Adrenal gland (tissue), 19 donors: ENCODE measurements around the gene ASB18. TPM values are rescaled to one million over a fixed set of nuclear protein-coding genes. Genes with fewer than 3 reads are reported as not detected.

Source experiments
- DNase-seq, 7 donors: peaks; one replicate each; pipeline ENCODE4 v3.0.0-alpha.2; 2019 to 2020
- H3K27ac ChIP-seq, 5 donors: fragments of 200-600 bp; sonication (generic) in 4 of 5; 1 replicate in 3 of 5; 2 replicates in 2 of 5; pipeline versions ENCODE4 v1.5.1 to v1.8.0; 2016 to 2020; ENCODE audit warnings: mild to moderate bottlenecking in 1 of 5
- H3K27me3 ChIP-seq: fragments of 200-600 bp; 2 replicates; pipeline ENCODE4 v1.8.0; 2021
- H3K36me3 ChIP-seq, 2 donors: fragments of 200-600 bp; replicated peaks in 1 of 2; 1 replicate in 1 of 2; 2 replicates in 1 of 2; pipeline versions ENCODE4 v1.5.1 to v1.8.0; 2018 to 2022
- H3K4me1 ChIP-seq, 2 donors: fragments of 200-600 bp; replicated peaks in 1 of 2; 1 replicate in 1 of 2; 2 replicates in 1 of 2; pipeline versions ENCODE4 v1.5.1 to v1.8.0; 2018 to 2021
- H3K4me3 ChIP-seq, 4 donors: fragments of 200-600 bp; sonication (generic) in 3 of 4; one replicate each; pipeline ENCODE4 v1.5.1; 2016 to 2018
- H3K9me3 ChIP-seq, 3 donors: fragments of 200-600 bp; sonication (generic) in 1 of 3; replicated peaks in 1 of 3; 1 replicate in 2 of 3; 2 replicates in 1 of 3; pipeline versions ENCODE4 v1.5.1 to v1.8.0; 2016 to 2021
- POLR2A ChIP-seq, 2 donors: fragments of 450-650 bp; IDR thresholded peaks; one replicate each; pipeline ENCODE4 v1.6.1; 2017; ENCODE audit warnings: antibody characterized with exemption in 2 of 2, mild to moderate bottlenecking in 2 of 2, moderate library complexity in 1 of 2
- whole genome bisulfite sequencing, 4 donors: extraction: QIAGEN DNeasy Blood & Tissue Kit in 2 of 4; methylation state at CpG; one replicate each; pipeline versions ENCODE4 v1.1.5 to v1.1.7; 2013 to 2017; 5-methylcytosine and 5-hydroxymethylcytosine counted together
- intact Hi-C, 2 donors: fragments of 100-400 bp; cut with DNase I; formaldehyde crosslinking; loops; one replicate each; pipeline versions ENCODE4 v1.14.1 to v1.15.0; 2022 to 2023
- long read RNA-seq, 10 donors: library from polyadenylated mRNA in 3 of 10; unstranded in 2 of 10; stranded (forward) in 1 of 10; transcript quantifications; one replicate each; pipeline ENCODE4 v2.0.0 and lab custom pipeline, GENCODE V29; 2021 to 2026
- polyA plus RNA-seq, 3 donors: library from polyadenylated mRNA; stranded (reverse); fragments of 200-250 nt in 2 of 3; fragments of 350-450 nt in 1 of 3; fragmentation: Illumina TruSeq in 1 of 3; extraction: RNeasy Lipid Tissue Mini Kit (QIAGEN cat#74804) in 1 of 3; gene quantifications; one replicate each; pipeline ENCODE4 v1.2.3, GENCODE V29; 2013 to 2014
- total RNA-seq, 9 donors: library from RNA; depleted of rRNA in 4 of 9; stranded (reverse); fragments of >200 nt in 4 of 9; fragments of 120-200 nt in 1 of 9; fragmentation: NEBNext Ultra II Directional in 1 of 9; extraction: Animal tissue kit (Norgen Biotek cat#: 25700) in 1 of 9; gene quantifications; one replicate each; pipeline versions ENCODE4 v1.1.0 to v1.2.4, GENCODE V29; 2013 to 2023
- TF ChIP-seq, protein P1 (sequence below), 6 experiments: fragments of 450-650 bp in 4 of 6; fragments of 200-600 bp in 2 of 6; sonication (generic) in 1 of 6; IDR thresholded peaks; 1 replicate in 5 of 6; 2 replicates in 1 of 6; pipeline versions ENCODE4 v1.5.1 to v1.8.0; 2016 to 2021; ENCODE audit warnings: antibody characterized with exemption in 6 of 6, mild to moderate bottlenecking in 2 of 6, moderate library complexity in 1 of 6
- donor health status: healthy with polysubstance abuse.
- donor health status: Bipolar disorder and iron deficiency.
- donor health status: DM: yes; HTN: yes; CAD: no.
- donor health status: DM: no; HTN: no; CAD: no.
- donor health status: DM: no; HTN: no; CAD: no.
- donor health status: DM: yes; HTN: yes; CAD: no.

ASB18 gene
- total RNA-seq (not detected), polyA plus RNA-seq (not detected)
- long read RNA-seq, donor 1 = 0 reads
- long read RNA-seq, donor 2 = 0 reads
- long read RNA-seq, donor 3 = 0 reads
- long read RNA-seq, donor 4 = 0 reads
- long read RNA-seq, donor 5 = 0 reads
- long read RNA-seq, donor 6 = 0 reads
- long read RNA-seq, donor 7 = 0 reads
- long read RNA-seq, donor 8 = 0 reads
- long read RNA-seq, donor 9 = 0 reads
- long read RNA-seq, donor 10 = 0 reads

GRCh38 chr2:236264256-236264655, at the start of gene ASB18:
Gene ASB18 (minus strand): TSS chr2:236264406. CDS start chr2:236264345, 61 bp downstream.
- WGBS, 4 donors = 28 to 40% (median 35%) methylated on average over 8 of the region's 8 CpGs
- Histone ChIP-seq H3K36me3 (no peaks in the 10 kb centered on the region), H3K27me3 (peaks cover 14% of the 10 kb centered on the region), H3K4me1 (no peaks in the 10 kb centered on the region), H3K4me3 (no peak within 1 kb of the TSS), H3K27ac (no peak within 1 kb of the TSS), H3K9me3 (no peaks in the 10 kb centered on the region)
- intact Hi-C loops = no loop called here
- TF ChIP-seq, protein P1, sequence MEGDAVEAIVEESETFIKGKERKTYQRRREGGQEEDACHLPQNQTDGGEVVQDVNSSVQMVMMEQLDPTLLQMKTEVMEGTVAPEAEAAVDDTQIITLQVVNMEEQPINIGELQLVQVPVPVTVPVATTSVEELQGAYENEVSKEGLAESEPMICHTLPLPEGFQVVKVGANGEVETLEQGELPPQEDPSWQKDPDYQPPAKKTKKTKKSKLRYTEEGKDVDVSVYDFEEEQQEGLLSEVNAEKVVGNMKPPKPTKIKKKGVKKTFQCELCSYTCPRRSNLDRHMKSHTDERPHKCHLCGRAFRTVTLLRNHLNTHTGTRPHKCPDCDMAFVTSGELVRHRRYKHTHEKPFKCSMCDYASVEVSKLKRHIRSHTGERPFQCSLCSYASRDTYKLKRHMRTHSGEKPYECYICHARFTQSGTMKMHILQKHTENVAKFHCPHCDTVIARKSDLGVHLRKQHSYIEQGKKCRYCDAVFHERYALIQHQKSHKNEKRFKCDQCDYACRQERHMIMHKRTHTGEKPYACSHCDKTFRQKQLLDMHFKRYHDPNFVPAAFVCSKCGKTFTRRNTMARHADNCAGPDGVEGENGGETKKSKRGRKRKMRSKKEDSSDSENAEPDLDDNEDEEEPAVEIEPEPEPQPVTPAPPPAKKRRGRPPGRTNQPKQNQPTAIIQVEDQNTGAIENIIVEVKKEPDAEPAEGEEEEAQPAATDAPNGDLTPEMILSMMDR (IDR thresholded peaks at IDR 0.05) = no peak
- no peak for TF ChIP-seq POLR2A (IDR thresholded peaks at IDR 0.05)
- DNase-seq = no peak

GRCh38 chr2:236311286-236311685, 47.1 kb upstream of the ASB18 start:
- Histone ChIP-seq H3K4me3 (no peak overlapping the region), H3K27me3 (no peaks in the 10 kb centered on the region), H3K27ac (no peak overlapping the region), H3K4me1 (no peaks in the 10 kb centered on the region), H3K36me3 (no peaks in the 10 kb centered on the region), H3K9me3 (peaks cover 0 to 11% (median 11%) of the 10 kb centered on the region in 3 donors)
- 59 to 79% (median 68%) methylated on average over 3 of the region's 3 CpGs for WGBS, 4 donors
- DNase-seq = no peak
- intact Hi-C loops = no loop called here
- TF ChIP-seq, protein P1 (IDR thresholded peaks at IDR 0.05) = no peak

DNA sequence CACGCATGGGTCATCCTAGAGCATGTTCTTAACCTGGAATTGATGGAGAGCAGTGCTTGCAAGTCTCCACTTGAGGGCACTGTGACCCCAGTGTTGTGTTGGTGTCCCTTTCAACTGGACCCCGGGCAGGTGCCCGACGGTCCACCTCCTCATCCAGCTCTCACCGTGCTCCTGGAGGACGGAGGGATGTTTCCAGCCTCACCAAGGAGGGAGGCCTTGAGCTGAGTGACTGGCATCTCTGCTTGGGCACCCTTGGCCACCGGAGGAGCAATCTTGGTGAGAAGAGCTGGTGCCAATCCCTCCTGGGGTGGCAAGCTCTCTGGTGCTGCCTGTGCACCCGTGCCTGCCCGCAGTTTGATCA, 45.4 kb upstream of the ASB18 start:
- DNase-seq = no peak
- no peaks in the 10 kb centered on the region for H3K4me1 ChIP-seq
- H3K36me3 ChIP-seq = no peaks in the 10 kb centered on the region
- no peaks in the 10 kb centered on the region for H3K27me3 ChIP-seq
- WGBS, 4 donors = 53 to 68% (median 59%) methylated on average over 4 to 9 of the region's 9 CpGs
- no peak for TF ChIP-seq POLR2A (IDR thresholded peaks at IDR 0.05)
- TF ChIP-seq, protein P1 (IDR thresholded peaks at IDR 0.05) = peak in 1 of 6 experiments; percentile 22
- H3K27ac ChIP-seq = no peak overlapping the region
- H3K4me3 ChIP-seq = no peak overlapping the region
- intact Hi-C loops = no loop called here
- peaks cover 0 to 11% (median 11%) of the 10 kb centered on the region in 3 donors for H3K9me3 ChIP-seq

DNA sequence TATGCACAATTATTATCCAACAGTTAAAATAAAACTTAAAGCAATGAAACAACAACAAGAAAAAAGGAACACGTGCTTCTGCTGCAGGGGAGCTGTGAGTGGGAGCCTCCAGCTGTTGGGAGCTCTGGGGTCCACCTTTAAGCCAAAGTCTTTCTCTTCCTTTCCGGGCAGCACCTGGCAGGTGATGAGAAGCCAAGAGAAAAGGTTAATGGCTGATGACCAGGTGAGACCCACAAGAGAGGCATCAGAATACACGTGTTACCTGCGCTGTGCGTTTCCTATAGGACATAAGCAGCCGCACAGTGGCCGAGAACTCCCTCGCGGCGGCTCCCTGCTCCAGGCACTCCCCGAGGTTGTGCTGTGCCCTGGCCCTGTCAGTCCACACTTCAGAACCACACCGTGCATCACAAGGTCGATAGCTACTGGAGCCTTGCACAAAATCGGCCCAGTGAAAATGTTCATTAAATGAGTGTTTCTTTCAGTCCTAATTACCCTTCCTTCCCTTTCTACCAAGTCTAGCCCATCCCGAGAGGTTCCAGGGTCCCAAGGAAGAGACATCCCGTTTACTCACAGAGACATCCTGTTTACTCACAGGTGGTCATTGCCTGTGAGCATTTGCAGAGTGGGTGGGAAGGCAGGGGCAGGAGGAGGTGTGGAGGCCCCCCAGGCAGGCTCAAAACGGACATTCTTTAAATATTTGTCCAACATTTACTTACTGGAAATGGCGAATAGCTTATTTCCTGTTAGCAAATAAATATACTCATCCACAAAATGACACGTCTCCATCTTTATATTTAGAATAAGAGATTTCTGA, 44.9 kb upstream of the ASB18 start:
- H3K4me3 ChIP-seq = no peak overlapping the region
- WGBS, 4 donors = 59 to 70% (median 68%) methylated on average over 18 to 19 of the region's 19 CpGs
- no peaks in the 10 kb centered on the region for H3K27me3 ChIP-seq
- H3K9me3 ChIP-seq = peaks cover 0 to 11% (median 11%) of the 10 kb centered on the region in 3 donors
- intact Hi-C loops = no loop called here
- no peaks in the 10 kb centered on the region for H3K4me1 ChIP-seq
- no peak overlapping the region for H3K27ac ChIP-seq
- no peak for TF ChIP-seq POLR2A (IDR thresholded peaks at IDR 0.05)
- TF ChIP-seq, protein P1 (IDR thresholded peaks at IDR 0.05) = no peak
- no peaks in the 10 kb centered on the region for H3K36me3 ChIP-seq
- no peak for DNase-seq
